ENCODE data around the gene CLRN3.

DNA sequence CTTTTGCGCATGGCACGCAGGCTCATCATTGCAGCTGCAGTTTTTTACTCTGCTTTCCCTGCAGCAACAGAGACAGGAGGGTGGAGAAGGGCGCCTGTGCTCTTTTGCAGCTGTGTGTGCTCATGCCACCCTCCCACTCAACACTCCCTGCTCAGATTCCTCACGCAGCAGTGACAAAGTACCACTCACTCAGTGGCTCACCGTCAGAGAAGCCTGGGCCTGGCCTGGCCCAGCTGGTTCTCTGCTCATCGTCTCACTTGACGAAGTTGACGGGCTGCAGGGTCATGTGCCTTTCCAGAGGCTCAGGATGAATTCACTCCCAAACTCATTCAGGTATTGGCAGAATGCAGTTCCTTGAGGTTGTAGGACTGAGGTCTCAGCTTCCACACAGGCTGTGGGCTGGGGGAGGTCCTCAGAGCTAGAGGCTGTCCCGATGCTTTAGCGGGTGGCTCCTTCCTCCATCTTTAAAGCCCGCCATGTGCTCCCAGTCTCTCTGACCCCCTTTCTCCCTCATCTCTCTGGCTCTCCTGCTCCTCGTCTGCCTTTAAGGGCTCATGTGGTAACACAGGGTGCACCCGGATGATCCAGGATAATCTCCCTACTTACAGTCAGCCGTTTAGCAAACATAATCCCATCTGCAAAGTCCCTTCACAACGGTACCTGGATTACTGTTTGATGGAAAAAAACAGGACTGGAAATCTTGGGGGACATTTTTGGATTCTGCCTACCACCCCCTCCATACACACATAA, 40.0 kb upstream of the CLRN3 start:
- no peak for TF ChIP-seq POLR2A (IDR thresholded peaks at IDR 0.05)
- TF ChIP-seq CTCF (IDR thresholded peaks at IDR 0.05), result no peak
